Renal pelvis (tissue), 12 donors: ENCODE measurements around the gene SLC43A1. TPM values are rescaled to one million over a fixed set of nuclear protein-coding genes. Genes with fewer than 3 reads are reported as not detected.
"Not testable (repeated sequence)": the region's sequence is repeated elsewhere in the genome, so short reads cannot be mapped to it uniquely, and the experiment has no call there.

Experiments
- DNase-seq: peaks from one replicate; pipeline ENCODE4 v3.0.0-alpha.2; 2013
- long read RNA-seq, 16 experiments: transcript quantifications; one replicate each; lab custom pipeline, GENCODE V29; 2026
- polyA plus RNA-seq, 3 donors: library from polyadenylated mRNA; unstranded; fragments of 120-200 nt; gene quantifications; one replicate each; pipeline ENCODE4 v1.2.1, GENCODE V29; 2013; ENCODE audit not compliant: insufficient read length in 3 of 3

The SLC43A1 gene
- 1 to 10 TPM; 5.0 to 6.5 (median 5.5) TPM for polyA plus RNA-seq
- long read RNA-seq, donor 1 = 0 reads
- long read RNA-seq, donor 2, partial matches to known transcripts = 0 of 1 reads
- long read RNA-seq, donor 2, other reads (novel, unspliced or antisense) = 0 of 1 reads
- long read RNA-seq, donor 3 = 0 reads
- long read RNA-seq, donor 4, partial matches to known transcripts = 0 of 2 reads
- long read RNA-seq, donor 4, other reads (novel, unspliced or antisense) = 0 of 2 reads
- long read RNA-seq, donor 5 = 0 reads
- long read RNA-seq, donor 6, partial matches to known transcripts = 0 of 1 reads
- long read RNA-seq, donor 6, other reads (novel, unspliced or antisense) = 0 of 1 reads
- long read RNA-seq, donor 7, partial matches to known transcripts = 0 of 1 reads
- long read RNA-seq, donor 7, other reads (novel, unspliced or antisense) = 0 of 1 reads
- long read RNA-seq, donor 8 = 0 reads
- long read RNA-seq, donor 9 = 0 reads
- long read RNA-seq, donor 10 = 0 reads
- long read RNA-seq, donor 11, partial matches to known transcripts = 0 of 2 reads
- long read RNA-seq, donor 11, other reads (novel, unspliced or antisense) = 0 of 2 reads
- long read RNA-seq, donor 12, partial matches to known transcripts = 0 of 1 reads
- long read RNA-seq, donor 12, other reads (novel, unspliced or antisense) = 0 of 1 reads
- long read RNA-seq, donor 13 = 0 reads
- long read RNA-seq, donor 14 = 0 reads
- long read RNA-seq, donor 15, partial matches to known transcripts = 0 of 2 reads
- long read RNA-seq, donor 15, other reads (novel, unspliced or antisense) = 0 of 2 reads
- long read RNA-seq, donor 16, partial matches to known transcripts = 0 of 2 reads
- long read RNA-seq, donor 16, other reads (novel, unspliced or antisense) = 0 of 2 reads

DNA sequence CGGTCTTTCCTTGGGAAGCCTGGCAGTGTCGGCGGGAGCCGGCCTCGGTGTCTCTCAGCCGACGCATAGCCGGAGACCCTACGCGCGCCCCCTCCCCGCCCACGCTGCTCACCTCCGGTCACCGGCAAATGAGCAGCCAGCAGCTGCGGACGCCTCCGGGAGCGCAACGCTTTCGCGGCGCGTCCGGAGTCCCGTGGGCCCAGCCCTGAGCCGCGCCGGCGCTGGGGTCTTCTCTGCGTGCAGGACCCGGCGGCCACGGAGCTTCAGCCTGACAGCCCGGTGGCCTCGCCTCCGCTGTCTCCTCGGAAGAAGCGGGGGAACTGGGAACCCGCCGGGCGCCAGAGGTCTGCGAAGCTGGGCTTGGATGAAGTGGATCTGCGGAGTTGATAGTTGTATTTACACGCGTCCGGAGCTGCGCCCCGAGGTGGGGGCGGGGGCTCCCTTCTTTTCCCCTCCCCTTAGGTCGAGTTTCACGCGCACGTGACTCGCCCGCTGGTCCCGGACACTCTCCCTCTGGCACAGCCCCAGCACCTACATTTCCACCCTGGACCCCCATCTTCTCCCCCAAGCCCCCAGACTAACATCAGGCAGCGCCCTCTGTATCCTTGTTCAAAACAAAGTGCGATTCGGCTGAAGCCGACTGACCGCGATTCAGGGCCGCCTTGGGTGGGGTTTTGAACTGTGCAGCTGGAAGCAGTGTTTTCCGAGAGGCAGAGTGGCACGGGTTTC lies at the start of gene SLC43A1:
Gene SLC43A1 (minus strand): TSS at position 371 of the 729 bp plus-strand sequence. CDS start 1,591 bp downstream, outside the sequence.
- DNase-seq = peak; percentile 35

- DNase-seq = no peak
Observed at GRCh38 chr11:57562596-57562995, 47.1 kb upstream of the SLC43A1 start.

GRCh38 chr11:57560146-57560545 lies 44.6 kb upstream of the SLC43A1 start:
- no peak for DNase-seq

DNA sequence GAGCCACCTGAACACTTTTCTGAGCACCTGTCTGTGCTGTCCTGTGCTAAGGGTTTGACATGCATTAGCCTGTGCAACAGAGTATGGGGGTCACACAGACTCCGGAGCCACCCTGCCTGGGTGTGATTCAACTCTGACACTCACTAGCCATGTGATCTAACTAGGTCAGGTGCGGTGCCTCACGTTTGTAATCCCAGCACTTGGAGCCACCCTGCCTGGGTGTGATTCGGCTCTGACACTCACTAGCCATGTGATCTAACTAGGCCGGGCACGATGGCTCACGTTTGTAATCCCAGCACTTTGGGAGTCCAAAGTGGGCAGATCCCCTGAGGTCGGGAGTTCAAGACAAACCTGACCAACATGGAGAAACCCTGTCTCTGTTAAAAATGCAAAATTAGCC lies 40.5 kb upstream of the SLC43A1 start:
- no peak for DNase-seq

DNA sequence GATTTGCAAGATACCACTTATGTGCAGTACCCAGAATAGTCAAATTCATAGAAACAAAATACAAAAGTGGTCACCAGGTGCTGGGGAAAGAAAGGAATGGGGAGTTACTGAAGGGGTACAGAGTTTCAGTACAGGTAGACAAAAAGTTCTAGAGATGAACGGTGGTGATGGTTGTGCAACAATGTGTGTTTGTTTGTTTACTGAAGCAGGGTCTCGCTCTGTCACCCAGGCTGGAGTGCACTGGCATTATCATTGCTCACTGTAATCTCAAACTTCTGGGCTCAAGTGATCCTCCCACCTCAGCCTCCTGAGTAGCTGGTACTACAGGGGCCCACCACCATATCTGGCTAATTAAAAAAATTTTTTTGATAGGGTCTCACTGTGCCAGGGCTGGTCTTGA lies 39.9 kb upstream of the SLC43A1 start:
- DNase-seq = no peak

- DNase-seq = no peak
Observed at GRCh38 chr11:57552479-57552878, 37.0 kb upstream of the SLC43A1 start.

GRCh38 chr11:57551941-57552340 lies 36.4 kb upstream of the SLC43A1 start:
- no peak for DNase-seq

GRCh38 chr11:57549983-57550382 lies 34.5 kb upstream of the SLC43A1 start:
- no peak for DNase-seq

GRCh38 chr11:57547854-57548377 lies 32.4 kb upstream of the SLC43A1 start:
- no peak for DNase-seq

DNA sequence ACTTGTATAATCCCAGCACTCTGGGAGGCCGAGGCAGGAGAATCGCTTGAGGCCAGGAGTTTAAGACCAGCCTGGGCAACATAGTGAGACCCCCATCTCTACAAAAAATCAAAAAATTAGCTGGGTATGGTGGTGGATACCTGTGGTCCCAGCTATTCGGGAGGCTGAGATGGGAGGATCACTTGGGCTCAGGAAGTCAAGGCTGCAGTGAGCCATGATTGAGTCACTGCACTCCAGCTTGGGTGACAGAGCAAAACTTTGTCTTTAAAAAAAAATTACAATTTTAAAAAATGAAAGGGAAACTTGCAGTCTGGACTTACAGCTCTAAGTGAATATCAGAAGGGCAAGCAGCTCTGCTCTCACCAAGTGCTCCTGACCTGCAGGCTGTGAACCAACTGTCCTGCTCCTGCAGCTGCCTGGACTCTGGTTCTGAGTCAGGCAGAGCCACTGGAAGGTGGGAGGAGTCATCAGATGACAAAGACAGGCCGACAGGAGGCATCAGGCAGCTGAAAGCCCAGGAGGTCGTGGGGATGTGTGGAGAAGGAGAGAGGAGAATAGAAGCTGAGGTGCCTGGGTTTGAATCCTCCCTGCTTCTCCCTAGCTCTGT lies 31.5 kb upstream of the SLC43A1 start:
- DNase-seq = no peak

GRCh38 chr11:57546451-57546850 lies 30.9 kb upstream of the SLC43A1 start:
- no peak for DNase-seq

DNA sequence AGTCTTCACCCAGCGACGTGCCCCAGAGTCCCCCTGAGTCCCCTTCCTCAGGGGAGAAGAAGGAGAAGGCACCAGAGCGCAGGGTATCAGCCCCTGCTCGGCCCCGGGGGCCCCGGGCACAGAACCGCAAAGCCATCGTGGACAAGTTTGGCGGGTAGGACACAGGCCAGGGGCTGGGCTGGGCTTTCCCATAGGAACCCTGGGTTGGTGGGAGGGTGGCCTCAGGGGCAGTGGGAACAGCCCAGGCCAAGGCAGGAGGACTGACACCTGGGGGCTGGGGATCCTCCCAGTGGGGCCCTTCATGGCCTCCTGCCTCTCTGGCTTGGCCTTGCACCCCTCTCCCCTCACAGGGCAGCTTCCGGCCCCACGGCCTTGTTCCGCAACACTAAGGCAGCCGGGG lies 30.4 kb upstream of the SLC43A1 start:
- DNase-seq = no peak

- no peak for DNase-seq
Observed at GRCh38 chr11:57544566-57544965, 29.1 kb upstream of the SLC43A1 start.

GRCh38 chr11:57543593-57543992 lies 28.1 kb upstream of the SLC43A1 start:
- no peak for DNase-seq

GRCh38 chr11:57542582-57542981 lies 27.1 kb upstream of the SLC43A1 start:
- no peak for DNase-seq

- DNase-seq = no peak
Observed at GRCh38 chr11:57541169-57541568, 25.7 kb upstream of the SLC43A1 start.

- no peak for DNase-seq
Observed at GRCh38 chr11:57539342-57539741, 23.8 kb upstream of the SLC43A1 start.

DNA sequence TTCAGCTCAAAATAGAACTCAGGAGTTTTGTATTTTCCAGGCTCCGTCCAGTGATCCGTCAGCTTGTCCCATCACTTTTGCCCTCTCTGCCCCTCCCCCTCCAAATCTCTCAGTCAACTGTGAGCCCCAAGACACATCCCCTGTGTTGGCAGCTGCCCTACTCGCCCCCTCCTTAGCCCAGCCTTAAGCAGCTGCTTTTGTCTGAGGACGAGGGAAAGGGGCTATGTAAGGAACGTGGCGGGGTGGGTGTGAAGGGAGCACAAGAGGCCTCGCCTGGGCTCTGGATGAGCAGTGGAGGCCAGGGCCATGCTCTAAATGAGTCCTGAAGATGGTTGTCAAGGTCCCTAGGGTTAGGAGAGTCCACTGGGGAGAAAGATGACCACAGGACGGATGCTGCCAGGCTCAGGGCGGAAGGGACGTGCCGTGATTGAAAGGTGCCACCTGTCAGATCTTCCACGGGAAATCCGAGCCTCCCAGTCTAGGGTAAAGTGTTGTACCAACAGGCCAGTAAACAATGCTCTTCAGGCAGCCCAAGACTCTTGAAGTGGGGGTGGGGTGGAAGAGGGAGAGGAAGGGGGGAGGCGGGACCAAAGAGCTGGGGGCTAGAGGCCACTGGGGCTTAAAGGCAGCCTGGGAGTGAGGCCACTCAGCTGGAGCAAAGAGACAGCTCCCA lies 21.6 kb upstream of the SLC43A1 start, which contains the start of gene SMTNL1:
Gene SMTNL1 (plus strand): TSS at position 649 of the 673 bp plus-strand sequence. CDS start 5,048 bp downstream, outside the sequence.
- peak; percentile 27 for DNase-seq

- DNase-seq = not testable (repeated sequence)
Observed at GRCh38 chr11:57534449-57534848, 18.9 kb upstream of the SLC43A1 start.
